ENCODE results near the gene NOL4L.

The NOL4L gene

DNA sequence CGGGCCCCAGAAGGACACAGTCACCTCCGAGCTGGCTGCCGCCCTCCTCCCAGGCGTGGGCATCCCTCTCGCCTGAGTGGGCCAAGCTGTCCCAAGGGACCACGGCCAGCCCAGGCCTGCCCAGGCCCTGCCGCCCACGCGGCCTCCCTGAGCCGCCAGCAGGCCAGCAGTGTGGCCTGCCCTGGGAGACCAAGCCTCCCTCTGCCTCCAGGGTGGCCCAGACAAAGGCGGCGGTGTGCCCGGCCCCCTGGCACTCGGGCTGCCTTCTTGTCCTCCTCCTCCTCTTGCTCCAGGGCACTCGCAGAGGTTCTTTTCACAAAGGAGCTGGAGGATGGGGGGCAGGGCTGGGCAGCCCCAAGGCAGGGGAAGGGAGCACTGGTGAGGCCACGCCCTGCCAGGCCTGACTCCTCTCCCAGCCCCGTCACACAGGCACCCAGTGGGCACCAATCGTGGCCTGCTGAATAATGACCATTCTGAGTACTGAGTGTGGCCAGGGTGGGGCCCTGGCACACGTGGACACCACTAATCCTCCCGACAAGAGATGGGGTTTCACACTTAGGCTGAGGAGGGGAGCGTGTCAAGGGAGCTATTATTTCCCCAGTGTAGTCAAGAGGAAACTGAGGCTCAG, 25.3 kb downstream of the NOL4L start:
- DNase-seq = no peak

DNA sequence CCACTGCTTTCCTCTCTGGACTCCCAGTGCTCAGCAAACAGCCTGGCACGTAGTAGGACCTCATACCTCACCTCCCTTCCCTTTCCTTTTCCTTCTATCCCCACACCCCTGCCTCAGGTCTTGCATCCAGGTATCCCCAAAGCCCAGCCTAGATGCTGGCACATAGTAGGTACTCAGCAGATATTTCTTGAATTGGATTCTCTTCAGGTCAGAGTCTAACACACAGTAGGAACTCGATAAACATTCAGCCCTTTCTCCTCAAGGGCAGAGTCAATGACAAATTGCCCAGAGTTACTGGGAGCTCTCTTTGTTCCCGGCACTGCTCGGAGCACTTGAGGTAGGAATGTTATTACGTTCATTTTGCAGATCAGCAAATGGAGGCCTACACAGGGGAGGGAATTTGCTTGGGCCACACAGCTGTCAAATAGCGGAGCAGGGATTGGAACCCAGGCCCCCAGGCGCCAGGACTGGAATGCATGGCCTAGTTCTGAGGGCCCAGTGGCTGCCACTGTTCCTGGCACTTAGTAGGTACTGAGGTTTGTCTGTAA, 25.9 kb downstream of the NOL4L start:
- DNase-seq = no peak

DNA sequence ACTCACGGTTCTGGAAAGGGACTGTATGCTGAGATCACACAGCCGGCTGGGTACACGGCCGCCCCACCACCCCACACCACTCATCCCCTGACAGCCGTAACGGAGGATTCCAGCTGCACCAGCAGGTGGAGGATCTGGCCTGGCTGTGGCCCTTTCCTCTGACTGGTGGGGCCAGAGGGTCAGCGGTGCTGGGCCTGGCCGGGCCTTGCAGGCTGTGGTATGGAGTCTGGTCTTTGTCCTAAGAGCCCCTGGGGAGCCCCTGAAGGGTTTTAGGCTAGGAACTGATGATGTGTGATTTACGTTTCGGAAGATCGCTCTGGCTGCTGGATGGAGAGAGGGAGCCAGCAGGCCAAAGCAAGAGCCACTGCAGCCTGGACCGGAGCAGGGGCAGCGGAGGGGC, 26.6 kb downstream of the NOL4L start:
- no peak for DNase-seq

DNA sequence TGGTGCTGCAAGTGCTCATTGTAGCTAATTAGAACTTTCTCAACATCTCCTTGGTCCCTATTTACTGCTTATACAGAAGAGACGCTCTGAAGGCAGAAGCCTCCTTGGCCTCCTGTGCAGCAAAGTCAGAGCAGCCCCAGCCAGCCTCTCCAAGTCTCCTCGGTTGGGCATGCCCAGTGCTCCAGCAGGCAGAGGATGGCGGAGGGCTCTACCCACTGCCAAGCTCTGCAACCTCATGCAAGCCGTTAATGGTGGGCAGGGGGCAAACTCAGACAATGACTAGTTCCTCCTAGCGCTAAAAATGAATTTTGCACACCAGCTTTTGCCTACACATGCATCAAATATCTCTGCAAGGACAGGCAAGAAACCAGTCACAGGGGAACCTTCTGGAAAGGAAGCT, 27.8 kb downstream of the NOL4L start:
- no peak for DNase-seq

DNA sequence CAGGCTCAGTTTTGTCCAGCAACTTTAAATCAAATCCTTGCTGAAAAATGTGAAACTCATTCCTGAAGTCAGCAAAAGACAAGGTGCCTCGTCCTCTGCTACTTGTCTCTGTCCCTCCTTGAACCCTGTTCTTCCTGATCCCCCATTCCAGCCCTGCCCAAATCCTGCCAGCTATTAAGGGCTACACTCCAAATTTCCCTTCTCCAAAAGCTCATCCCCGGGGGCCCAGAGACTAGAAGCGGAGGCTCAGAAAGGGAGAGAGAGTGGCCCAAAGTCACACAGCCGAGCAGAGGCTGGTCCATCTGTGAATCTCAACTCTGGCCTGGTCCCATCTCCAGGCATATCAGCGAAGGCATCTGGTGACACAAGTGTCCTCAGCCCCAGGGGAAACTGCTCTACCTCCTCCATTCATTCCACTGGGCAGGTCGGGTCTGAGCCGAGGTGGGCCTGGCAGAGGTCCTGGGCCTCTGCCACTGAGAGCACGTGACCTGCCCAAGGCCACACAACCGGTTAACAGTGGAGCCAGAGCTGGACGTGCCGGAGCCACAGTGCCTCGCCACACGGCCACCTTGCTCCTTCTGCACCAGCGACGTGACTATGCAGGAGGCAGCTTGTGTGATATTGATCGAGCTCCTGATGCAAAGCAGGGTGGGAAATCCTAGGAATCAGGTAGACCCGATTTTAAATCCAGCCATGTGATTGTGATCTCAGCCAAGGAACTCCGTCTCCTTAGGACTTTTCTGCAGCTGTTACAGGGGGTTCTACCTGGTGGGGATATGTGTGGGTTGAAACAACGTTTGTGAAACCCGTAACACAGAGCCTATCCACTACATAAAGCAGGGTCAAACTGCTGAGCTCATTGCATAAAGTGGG, 28.6 kb downstream of the NOL4L start:
- DNase-seq = no peak

DNA sequence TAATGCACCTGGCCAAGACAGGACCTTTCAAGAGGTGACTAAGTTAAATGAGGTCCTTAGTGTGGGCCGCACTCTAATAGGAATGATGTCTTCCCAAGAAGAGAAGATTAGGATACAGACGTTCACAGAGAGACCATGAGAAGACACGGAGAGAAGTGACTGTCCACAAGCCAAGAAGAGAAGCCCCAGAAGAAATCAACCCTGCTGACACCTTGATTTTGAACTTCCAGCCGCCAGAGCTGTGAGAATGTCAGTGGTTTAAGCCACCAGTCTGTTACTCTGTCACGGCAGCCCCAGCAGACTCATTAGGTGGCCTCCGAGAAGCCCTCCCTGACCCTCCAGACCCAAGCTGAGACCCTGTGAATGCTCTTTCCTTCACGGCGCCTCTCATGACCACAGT, 29.5 kb downstream of the NOL4L start:
- no peak for DNase-seq

DNA sequence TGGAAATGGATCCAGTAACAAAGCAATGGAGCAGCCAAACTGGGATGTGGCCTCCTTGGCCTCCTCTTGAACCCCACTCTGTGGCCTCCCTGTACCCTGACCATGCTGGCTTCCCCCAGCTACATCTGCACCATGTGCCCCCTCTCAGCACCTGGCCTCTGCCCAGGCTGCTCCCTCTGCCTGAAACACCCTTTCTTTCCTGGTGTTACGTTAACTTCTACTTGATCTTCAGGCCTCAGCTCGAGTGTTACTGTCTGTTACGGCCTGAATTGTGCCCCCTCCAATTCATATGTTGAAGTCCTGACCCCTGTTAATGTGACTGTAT, 30.2 kb downstream of the NOL4L start:
- DNase-seq = no peak

DNA sequence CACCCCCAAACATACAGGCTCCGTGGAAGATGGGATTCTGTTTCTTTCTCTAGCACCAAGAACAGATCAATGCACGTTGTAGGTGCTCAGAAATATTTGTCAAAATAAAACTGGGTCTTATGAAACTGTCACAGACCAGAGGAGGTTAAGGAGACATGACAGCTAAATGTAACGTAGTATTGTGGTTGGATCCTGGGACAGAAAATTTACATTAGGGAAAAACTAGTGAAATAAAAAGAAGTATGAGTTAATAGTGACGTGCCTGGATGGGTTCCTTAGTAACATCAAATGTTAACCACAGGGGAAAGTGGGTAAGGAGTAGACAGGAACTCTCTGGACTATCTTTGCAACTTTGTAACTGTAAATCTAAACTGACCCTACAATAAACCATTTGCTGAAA, 31.5 kb downstream of the NOL4L start:
- no peak for DNase-seq

DNA sequence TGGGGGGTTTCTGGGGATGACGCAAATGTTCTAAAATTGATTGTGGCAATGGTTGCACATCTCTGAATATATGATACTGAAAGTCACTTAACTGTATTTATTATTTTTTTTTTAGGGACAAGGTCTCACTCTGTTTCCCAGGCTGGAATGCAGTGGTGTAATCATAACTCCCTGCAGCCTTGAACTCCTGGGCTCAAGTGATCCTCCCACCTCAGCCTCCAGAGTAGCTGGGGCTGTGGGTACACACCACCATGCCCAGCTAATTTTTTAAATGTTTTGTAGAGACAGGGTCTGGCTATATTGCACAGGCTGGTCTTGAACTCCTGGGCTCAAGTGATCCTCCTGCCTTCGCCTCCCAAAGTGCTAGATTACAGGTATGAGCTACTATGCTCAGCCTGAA, 33.4 kb downstream of the NOL4L start:
- no peak for DNase-seq

DNA sequence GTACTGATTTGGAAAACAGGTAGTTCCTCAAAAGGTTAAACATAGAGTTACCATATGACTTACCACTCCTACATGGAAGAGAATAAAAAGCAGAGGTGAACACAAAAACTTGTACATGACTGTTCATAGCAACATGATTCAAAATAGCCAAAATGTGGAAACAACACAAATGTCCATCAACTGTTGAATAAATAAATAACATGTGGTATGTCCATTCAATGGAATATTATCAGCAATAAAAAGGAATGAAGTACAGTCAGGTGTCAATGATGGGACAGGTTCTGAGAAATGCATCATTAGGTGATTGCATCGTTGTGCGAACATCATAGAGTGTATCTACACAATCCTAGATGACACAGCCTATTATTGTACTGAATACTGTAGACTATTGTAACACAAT, 35.3 kb downstream of the NOL4L start:
- no peak for DNase-seq

DNA sequence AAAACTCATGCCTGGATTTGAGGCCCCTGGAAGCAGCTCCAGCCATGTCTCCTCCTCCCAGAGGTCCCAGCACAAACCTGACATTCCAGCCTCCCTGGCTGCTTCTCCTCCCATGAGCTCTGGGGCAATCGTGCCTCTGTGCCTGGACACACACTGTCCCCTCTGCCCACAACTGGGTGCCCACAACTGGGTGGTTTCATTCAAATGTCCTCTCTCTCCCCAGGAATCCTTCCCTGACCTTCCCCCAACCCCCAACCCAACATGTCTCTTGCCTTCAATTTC, 37.4 kb downstream of the NOL4L start:
- no peak for DNase-seq

DNA sequence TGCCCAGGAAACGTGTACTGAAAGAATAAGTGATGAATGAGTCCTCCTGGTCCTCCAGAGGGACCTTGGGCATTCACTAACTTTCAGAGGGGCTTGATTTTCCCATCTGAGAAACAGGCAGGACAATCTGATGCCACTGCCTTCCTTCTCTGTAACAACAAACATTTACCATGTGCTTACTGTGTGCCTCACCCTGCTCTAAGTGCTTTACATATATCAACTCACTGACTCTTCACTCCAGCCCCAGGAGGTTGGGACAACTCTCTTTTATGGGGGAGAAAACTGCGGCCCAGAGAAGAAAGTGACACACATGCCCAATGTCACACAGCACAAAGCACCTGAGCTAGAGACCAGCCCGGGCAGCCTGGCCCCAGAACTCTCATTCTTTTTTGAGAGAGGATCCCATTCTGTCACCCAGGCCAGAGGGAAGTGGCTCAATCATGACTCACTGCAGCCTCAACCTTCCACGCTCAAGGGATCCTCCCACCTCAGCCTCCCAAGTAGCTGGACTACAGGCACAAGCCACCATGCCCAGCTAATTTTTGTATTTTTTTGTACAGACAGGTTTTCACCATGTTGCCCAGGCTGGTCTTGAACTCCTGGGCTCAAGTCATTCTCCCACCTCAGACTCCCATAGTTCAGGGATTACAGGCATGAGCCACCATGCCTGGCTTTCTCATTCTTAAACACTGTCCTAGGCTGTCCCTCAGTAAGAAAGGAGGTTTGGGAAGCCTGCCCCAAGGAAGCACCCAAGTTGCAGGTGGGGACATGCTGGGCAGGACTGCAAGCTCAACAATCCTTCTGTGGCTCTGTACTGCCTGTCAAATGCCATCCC, 38.0 kb downstream of the NOL4L start:
- DNase-seq = no peak

DNA sequence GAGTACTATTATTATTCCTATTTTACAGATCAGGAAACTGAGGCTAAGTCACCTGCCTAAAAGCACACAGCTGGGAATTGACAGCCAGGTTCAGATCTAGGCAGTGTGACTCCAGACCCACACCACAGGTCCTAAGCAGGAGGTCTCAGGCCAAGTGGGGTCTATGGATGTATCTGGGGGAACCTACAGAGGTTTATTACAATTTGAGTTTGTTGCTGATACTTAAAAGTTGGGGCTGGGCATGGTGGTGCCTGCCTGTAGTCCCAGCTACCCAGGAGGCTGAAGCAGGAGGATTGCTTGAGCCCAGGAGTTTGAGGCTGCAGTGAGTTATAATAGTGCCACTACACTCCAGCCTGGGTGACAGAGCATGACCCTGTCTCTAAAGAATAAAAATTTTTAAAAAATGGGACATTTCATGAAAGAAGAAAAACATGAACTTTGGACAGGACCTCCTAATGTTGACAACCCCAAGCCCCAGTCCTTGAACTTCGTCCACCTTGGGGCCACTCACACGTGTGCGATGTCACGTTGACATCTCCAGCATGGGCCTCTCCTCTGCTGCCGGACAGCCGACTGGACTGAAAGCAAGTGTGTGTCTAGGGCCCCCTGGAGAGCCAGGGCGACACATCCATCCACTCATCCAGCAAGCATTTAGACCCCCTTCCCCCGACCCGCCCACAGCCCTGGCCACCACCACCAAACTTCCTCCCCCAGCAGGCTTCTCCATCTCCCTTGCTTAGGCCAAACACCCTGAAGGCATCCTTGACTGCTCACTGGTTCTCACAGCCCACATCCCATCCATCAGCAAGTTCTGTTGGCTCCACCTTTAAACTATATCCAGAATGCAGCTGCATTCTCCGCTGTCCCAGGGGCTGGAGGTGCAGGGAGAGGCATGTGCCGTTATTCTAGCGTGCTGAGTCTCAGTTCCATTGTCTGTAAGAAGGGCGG, 40.0 kb downstream of the NOL4L start:
- DNase-seq = no peak

DNA sequence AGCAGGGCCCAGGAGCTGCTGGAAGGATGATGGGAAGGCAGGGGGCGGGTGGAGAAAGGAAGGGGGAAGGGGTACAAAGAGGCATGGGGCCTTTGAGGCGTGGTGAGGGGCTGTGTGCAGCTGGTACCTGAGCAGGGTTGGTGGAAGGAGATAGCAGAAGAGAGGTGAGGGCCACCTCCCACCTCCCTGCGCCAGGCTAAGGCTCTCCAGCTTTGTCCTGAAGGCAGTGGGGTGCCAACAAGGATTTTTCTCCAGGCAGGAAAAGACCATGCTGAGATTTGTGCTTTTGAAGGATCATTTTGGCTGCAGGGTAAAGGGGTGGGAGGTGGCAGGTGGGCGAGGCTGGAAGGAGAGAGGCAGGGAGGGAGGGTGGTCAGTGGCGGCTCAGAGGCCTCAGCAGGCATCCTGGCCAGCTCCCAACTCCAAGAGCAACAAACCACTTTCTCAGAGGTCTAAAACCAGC, 40.8 kb downstream of the NOL4L start:
- no peak for DNase-seq

DNA sequence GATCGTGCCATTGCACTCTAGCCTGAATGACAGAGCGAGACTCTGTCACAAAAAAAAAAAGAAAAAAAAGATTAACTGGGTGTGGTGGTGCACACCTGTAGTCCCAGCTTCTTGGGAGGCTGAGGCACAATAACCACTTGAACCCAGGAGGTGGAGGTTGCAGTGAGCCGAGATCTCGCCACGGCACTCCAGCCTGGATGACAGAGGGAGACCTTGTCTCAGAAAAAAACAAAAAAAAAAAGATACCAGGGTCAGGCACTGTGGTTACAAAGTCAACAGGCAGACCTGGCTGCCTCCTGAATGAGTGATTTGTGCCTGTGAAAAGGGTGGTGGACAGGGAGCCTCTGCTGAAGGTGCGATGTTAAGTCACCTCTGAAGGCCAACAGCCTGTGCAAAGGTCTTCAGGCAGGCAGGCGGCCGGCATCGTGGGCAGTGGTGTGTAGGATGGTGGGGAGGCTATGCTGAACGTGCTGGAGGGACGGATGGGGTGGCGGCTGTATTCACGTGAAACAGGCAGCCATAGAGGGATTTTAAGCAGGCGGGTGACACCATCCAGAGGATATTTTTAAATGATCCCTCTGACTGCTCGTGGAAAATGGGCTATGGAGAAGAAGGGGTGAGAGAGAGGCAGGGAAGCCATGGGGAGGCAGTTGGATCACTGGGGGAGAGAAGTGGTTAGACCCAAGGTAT, 41.4 kb downstream of the NOL4L start:
- DNase-seq = no peak

DNA sequence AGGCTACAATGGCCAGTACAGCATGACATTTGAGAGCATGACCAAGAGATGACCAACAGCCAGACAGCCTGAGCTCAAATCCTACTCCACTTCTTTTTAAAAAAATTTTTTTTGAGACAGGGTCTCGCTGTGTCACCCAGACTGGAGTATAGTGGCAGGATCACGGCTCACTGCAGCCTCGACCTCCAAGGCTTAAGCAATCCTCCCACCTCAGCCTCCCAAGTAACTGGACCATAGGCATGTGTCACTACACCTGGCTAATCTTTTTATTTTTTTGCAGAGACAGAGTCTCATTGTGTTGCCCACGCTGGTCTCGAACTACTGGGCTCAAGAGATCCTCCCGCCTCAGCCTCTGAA, 42.9 kb downstream of the NOL4L start:
- DNase-seq = no peak

DNA sequence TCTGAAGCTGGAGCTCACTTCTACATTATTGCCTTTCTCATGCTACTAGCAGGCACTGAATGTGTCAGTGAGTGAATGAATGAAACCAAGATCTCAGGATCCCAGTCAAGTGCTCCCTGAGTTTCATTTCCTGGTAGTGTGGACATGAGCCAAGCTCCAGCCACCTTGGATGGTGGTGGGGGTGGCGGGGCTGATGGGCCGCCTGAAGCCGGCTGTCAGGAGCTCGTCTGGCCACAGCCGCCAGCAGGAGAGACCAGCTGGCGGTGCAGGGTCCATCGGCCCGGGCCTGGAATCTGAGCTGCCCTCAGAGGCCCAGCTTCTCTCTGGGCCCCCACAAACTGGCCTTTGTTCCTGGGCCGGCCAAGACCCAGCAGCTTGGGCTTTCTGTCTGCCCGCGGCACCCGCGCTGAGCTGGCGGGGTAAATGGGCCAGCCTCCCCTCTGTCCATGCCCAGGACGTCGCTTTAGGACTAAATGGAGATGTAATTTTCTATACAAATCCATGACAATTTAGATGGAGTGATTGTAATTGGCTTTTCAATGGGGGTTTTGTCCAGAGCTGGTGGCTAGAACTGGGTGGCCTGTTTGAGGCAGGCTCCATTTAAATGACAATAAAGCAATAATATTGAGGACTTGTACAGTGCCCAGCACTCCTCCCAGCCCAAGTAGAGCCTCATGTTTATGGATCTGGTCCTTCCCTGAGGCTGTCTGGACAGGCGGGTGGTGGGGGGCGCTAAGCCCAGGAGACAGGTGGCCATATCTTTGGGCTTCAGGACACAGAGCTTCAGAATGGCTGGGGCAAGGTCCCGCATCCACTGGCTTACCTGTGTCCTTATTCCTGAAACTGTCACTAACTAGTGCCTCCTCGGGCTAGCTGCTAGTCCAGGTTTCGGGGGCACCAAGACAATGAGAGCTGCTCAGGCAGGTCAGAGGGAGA, 43.5 kb downstream of the NOL4L start:
- DNase-seq = no peak

DNA sequence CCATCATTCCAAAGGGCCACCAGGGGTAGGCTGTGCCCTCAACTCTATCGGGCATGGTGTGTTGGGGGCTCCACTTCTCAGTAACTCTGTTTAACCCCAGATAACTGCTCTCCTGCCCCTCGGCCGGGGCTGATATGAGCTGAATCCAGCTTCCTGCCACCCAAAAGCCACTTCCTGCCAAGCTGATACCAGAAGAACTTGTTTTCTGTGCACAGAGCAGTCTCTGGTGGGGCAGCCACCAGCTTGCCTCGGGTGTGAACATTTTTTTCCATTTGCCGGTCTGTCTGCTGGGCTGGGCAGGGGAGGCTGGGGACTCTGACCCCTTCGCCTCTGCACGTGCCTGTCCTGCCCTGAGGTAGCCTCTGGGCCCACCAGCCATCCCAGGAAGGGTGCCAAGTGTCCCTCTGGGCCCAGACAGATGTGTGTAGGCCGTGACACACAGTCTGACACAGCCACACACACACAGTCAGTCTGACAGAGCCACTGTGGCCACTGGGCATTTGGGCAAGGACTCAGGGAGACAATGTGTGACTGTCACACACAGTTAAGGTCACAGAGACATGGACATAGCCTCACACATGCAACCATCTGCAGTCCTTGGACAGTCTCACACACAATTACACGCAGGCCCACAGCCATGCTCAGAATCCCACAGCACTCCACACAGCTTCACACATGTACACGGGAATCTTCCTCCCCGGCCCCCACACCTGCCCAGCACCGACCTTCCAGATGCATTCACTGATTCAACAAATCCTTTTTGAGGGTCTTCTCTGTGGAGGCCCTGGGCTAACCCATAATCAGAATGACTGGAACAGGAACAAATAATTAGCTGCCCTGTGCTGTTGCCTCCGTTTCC, 45.1 kb downstream of the NOL4L start:
- peak; percentile 69 for DNase-seq

DNA sequence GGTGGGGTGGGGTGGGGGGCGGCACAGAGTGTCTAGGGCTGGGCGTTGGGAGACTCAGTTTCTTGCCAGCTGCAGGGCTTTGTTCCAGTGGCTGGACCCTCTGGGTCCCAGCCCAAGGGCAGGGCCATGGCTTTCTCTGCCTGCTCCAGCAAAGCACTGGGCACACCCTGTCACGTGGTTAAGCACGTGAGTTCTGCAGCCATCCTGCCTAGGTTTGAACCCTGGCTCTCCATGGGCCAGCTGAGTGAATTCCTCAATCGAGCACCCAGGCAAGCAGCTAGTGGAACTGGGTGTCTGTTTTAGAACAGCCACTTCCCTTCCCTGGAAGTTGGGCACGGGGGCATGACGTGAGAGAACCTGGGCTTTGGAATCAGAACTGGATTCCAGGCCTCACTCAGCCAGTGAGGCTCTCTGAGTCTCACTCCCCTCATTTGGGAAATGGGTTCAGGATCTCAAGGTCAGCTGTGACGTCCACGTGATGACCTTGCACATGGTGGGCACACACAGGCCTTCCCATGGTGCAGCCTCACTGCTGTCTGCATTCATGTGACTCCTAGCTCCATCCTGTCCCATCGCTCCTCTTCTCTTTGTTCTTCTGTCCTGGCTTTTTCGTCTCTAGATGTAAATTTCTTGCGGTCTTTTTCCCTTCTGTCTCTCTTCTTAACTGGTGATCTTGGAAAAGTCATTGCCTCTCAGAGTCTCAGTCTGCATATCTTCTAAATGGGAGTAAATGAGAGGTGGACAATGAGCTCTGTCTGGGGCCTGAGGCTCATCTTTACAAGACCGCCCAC, 45.9 kb downstream of the NOL4L start:
- no peak for DNase-seq

All from activated T-cell treated with anti-CD3 and anti-CD28 coated beads, Interleukin-2, amount 50 U/mL, for 1 hour (primary cell).